Smooth muscle cell (in vitro differentiated cells): ENCODE measurements around the gene KIAA1614. TPM values are rescaled to one million over a fixed set of nuclear protein-coding genes. Genes with fewer than 3 reads are reported as not detected.

ENCODE experiments used
- DNase-seq: peaks from one replicate; lab custom pipeline; 2025; ENCODE audit not compliant: unreplicated experiment; lab: John Stamatoyannopoulos, UW
- H2AFZ ChIP-seq: fragments of 200-600 bp; sonication (generic); 2 replicates; pipeline ENCODE4 v1.6.0; 2016; ENCODE audit warnings: antibody characterized with exemption, low read depth, mild to moderate bottlenecking
- H3F3A ChIP-seq: fragments of 200-600 bp; sonication (generic); 2 replicates; pipeline ENCODE4 v1.6.0; 2017; ENCODE audit warnings: antibody characterized with exemption, low read depth
- H3K27ac ChIP-seq: fragments of 200-600 bp; sonication (generic); 2 replicates; pipeline ENCODE4 v1.5.1; 2016; ENCODE audit warnings: low read depth, mild to moderate bottlenecking
- H3K27me3 ChIP-seq: fragments of 200-600 bp; sonication (generic); 2 replicates; pipeline ENCODE4 v1.6.1; 2016; ENCODE audit warnings: low read depth, mild to moderate bottlenecking
- H3K36me3 ChIP-seq: fragments of 200-600 bp; sonication (generic); 2 replicates; pipeline ENCODE4 v1.5.1; 2016; ENCODE audit warnings: low read depth
- H3K4me1 ChIP-seq: fragments of 200-600 bp; sonication (generic); 2 replicates; pipeline ENCODE4 v1.5.1; 2016; ENCODE audit warnings: low read depth
- H3K4me2 ChIP-seq: fragments of 200-600 bp; sonication (generic); 2 replicates; pipeline ENCODE4 v1.6.0; 2016; ENCODE audit warnings: mild to moderate bottlenecking
- H3K4me3 ChIP-seq: fragments of 200-600 bp; sonication (generic); 2 replicates; pipeline ENCODE4 v1.5.1; 2016; ENCODE audit warnings: mild to moderate bottlenecking
- H3K79me2 ChIP-seq: fragments of 200-600 bp; sonication (generic); 2 replicates; pipeline ENCODE4 v1.6.0; 2016; ENCODE audit warnings: low read depth, mild to moderate bottlenecking
- H3K9ac ChIP-seq: fragments of 200-600 bp; sonication (generic); 2 replicates; pipeline ENCODE4 v1.6.0; 2016; ENCODE audit warnings: low read depth
- H3K9me3 ChIP-seq: fragments of 200-600 bp; sonication (generic); replicated peaks from 2 replicates; pipeline ENCODE4 v1.5.1; 2016; ENCODE audit warnings: low read depth
- H4K20me1 ChIP-seq: fragments of 200-600 bp; sonication (generic); 2 replicates; pipeline ENCODE4 v1.6.0; 2016; ENCODE audit warnings: low read depth
- WGBS: methylation state at CpG from one replicate; pipeline ENCODE4 v1.1.7; 2016; ENCODE audit warnings: low lambda C conversion rate; 5-methylcytosine and 5-hydroxymethylcytosine counted together
- polyA plus RNA-seq: library from polyadenylated mRNA; unstranded; fragments of >200 nt; fragmentation: Nextera tagmentation; extraction: Ambion mirVana; gene quantifications from 2 replicates; pipeline ENCODE4 v1.2.1, GENCODE V29; 2016
- total RNA-seq: library from RNA; depleted of rRNA; stranded (reverse); fragments of >200 nt; gene quantifications from 2 replicates; pipeline ENCODE4 v1.2.3, GENCODE V29; 2014
- TF ChIP-seq, protein P1 (sequence below): fragments of 200-600 bp; sonication (generic); IDR thresholded peaks from 2 replicates; pipeline ENCODE4 v1.5.1; 2017; ENCODE audit warnings: borderline replicate concordance, mild to moderate bottlenecking, antibody characterized with exemption; ENCODE audit not compliant: insufficient read depth, poor library complexity, severe bottlenecking

Gene KIAA1614
- total and polyA plus RNA-seq, 2 experiments from 2014 or later = 2.9 to 3.2 TPM

DNA sequence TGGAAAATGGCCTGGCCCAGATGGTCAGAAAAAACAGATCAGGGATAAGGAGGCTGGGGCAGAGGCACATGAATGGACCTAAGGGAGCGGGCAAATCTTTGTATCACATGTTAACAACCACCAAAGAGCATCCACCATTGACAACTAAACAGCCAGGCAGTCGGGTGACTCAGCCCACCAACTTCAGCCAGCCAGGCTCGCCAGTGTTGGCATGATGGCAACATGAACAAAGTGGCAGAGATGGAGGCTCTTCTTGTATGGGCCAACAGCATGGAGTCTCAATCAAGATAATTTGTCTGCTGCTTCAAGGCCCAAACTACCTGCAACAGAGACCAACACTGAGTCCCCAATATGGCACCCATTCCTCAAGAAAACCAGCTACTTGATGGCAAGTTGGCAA lies 16.5 kb upstream of the KIAA1614 start:
- H3K4me1 ChIP-seq = peaks cover 5% of the 10 kb centered on the region
- H3K27me3 ChIP-seq = no peaks in the 10 kb centered on the region
- no peak overlapping the region for H2AFZ ChIP-seq
- no peaks in the 10 kb centered on the region for H3F3A ChIP-seq
- no peak overlapping the region for H3K4me3 ChIP-seq
- TF ChIP-seq, protein P1, sequence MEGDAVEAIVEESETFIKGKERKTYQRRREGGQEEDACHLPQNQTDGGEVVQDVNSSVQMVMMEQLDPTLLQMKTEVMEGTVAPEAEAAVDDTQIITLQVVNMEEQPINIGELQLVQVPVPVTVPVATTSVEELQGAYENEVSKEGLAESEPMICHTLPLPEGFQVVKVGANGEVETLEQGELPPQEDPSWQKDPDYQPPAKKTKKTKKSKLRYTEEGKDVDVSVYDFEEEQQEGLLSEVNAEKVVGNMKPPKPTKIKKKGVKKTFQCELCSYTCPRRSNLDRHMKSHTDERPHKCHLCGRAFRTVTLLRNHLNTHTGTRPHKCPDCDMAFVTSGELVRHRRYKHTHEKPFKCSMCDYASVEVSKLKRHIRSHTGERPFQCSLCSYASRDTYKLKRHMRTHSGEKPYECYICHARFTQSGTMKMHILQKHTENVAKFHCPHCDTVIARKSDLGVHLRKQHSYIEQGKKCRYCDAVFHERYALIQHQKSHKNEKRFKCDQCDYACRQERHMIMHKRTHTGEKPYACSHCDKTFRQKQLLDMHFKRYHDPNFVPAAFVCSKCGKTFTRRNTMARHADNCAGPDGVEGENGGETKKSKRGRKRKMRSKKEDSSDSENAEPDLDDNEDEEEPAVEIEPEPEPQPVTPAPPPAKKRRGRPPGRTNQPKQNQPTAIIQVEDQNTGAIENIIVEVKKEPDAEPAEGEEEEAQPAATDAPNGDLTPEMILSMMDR = no peak
- no peaks in the 10 kb centered on the region for H3K79me2 ChIP-seq
- H3K9ac ChIP-seq = no peak overlapping the region
- 100% methylated on average over 3 of the region's 3 CpGs for WGBS
- H3K4me2 ChIP-seq = no peak overlapping the region
- DNase-seq = no peak
- H3K27ac ChIP-seq = no peak overlapping the region
- no peaks in the 10 kb centered on the region for H3K36me3 ChIP-seq
- no peaks in the 10 kb centered on the region for H4K20me1 ChIP-seq
- no peaks in the 10 kb centered on the region for H3K9me3 ChIP-seq

GRCh38 chr1:180898441-180899219 lies 14.1 kb upstream of the KIAA1614 start:
- no peaks in the 10 kb centered on the region for H3F3A ChIP-seq
- H3K4me1 ChIP-seq = peaks cover 5% of the 10 kb centered on the region
- DNase-seq = no peak
- no peaks in the 10 kb centered on the region for H3K9me3 ChIP-seq
- H2AFZ ChIP-seq = no peak overlapping the region
- no peak overlapping the region for H3K9ac ChIP-seq
- TF ChIP-seq, protein P1 = no peak
- H3K79me2 ChIP-seq = no peaks in the 10 kb centered on the region
- H3K4me3 ChIP-seq = no peak overlapping the region
- no peaks in the 10 kb centered on the region for H3K36me3 ChIP-seq
- 51% methylated on average over 5 of the region's 5 CpGs for WGBS
- H3K4me2 ChIP-seq = no peak overlapping the region
- no peaks in the 10 kb centered on the region for H3K27me3 ChIP-seq
- H4K20me1 ChIP-seq = no peaks in the 10 kb centered on the region
- no peak overlapping the region for H3K27ac ChIP-seq

- no peaks in the 10 kb centered on the region for H4K20me1 ChIP-seq
- H3K27me3 ChIP-seq = no peaks in the 10 kb centered on the region
- WGBS = 91% methylated on average over 7 of the region's 7 CpGs
- no peaks in the 10 kb centered on the region for H3K36me3 ChIP-seq
- no peak overlapping the region for H2AFZ ChIP-seq
- TF ChIP-seq, protein P1 = no peak
- H3K4me1 ChIP-seq = peaks cover 5% of the 10 kb centered on the region
- no peak overlapping the region for H3K27ac ChIP-seq
- no peaks in the 10 kb centered on the region for H3K9me3 ChIP-seq
- no peak overlapping the region for H3K4me2 ChIP-seq
- no peak overlapping the region for H3K9ac ChIP-seq
- no peaks in the 10 kb centered on the region for H3K79me2 ChIP-seq
- H3F3A ChIP-seq = no peaks in the 10 kb centered on the region
- DNase-seq = no peak
- no peak overlapping the region for H3K4me3 ChIP-seq
Measured at GRCh38 chr1:180899262-180899661, 13.4 kb upstream of the KIAA1614 start.
